Psoas muscle (tissue), 8 donors: ENCODE measurements around the gene PLB1. TPM values are rescaled to one million over a fixed set of nuclear protein-coding genes. Genes with fewer than 3 reads are reported as not detected.
A peak's percentile ranks its signal among the peaks of the same experiment; 100 is the strongest.

Experiments used
- ATAC-seq, 4 donors: fragments of 200-7000 bp; cut with Tn5 transposase; one replicate each; pipeline ENCODE4 v1.9.1; 2020; ENCODE audit warnings: moderate library complexity in 3 of 4, mild to moderate bottlenecking in 2 of 4
- DNase-seq, 2 donors: peaks; one replicate each; pipeline ENCODE4 v3.0.0-alpha.2; 2020
- H3K27ac ChIP-seq: fragments of 200-600 bp; one replicate; pipeline ENCODE4 v1.8.0; 2022
- H3K27me3 ChIP-seq, 3 donors: fragments of 200-600 bp in 1 of 3; one replicate each; pipeline versions ENCODE4 v1.6.1 to v1.8.0; 2013 to 2022; ENCODE audit warnings: low read length in 2 of 3, mild to moderate bottlenecking in 2 of 3, moderate library complexity in 1 of 3; ENCODE audit not compliant: insufficient read depth in 3 of 3
- H3K36me3 ChIP-seq, 2 donors: fragments of 200-600 bp in 1 of 2; one replicate each; pipeline versions ENCODE4 v1.6.1 to v1.8.0; 2013 to 2022; ENCODE audit warnings: low read depth in 1 of 2, mild to moderate bottlenecking in 1 of 2, moderate library complexity in 1 of 2; ENCODE audit not compliant: insufficient read depth in 1 of 2
- H3K4me1 ChIP-seq: fragments of 200-600 bp; one replicate; pipeline ENCODE4 v1.8.0; 2022
- H3K4me3 ChIP-seq: fragments of 200-600 bp; one replicate; pipeline ENCODE4 v1.8.0; 2022; ENCODE audit warnings: mild to moderate bottlenecking
- H3K9me3 ChIP-seq: fragments of 200-600 bp; one replicate; pipeline ENCODE4 v1.8.0; 2022
- WGBS, 3 donors: extraction: QIAGEN DNeasy Blood & Tissue Kit; methylation state at CpG; one replicate each; pipeline versions ENCODE4 v1.1.6 to v1.1.7; 2013; 5-methylcytosine and 5-hydroxymethylcytosine counted together
- intact Hi-C, 2 donors: fragments of 100-400 bp; cut with DNase I; formaldehyde crosslinking; loops; one replicate each; pipeline versions ENCODE4 v1.11.0 to v1.14.2; 2022
- polyA plus RNA-seq, 3 donors: library from polyadenylated mRNA; stranded (reverse); fragments of 200-250 nt; gene quantifications; one replicate each; pipeline ENCODE4 v1.2.3, GENCODE V29; 2013
- total RNA-seq, 4 donors: library from RNA; stranded (reverse); fragmentation: NEBNext Ultra II Directional in 2 of 4; extraction: Animal tissue kit (Norgen Biotek cat#: 25700) in 2 of 4; gene quantifications; one replicate each; pipeline versions ENCODE4 v1.2.1 to v1.2.4, GENCODE V29; 2021 to 2023
- TF ChIP-seq, protein P1 (sequence below): fragments of 200-600 bp; IDR thresholded peaks from one replicate; pipeline ENCODE4 v1.8.0; 2022; ENCODE audit warnings: antibody characterized with exemption
- donor health status: healthy with polysubstance abuse.
- donor health status: DM: no; HTN: no; CAD: no; lungs with moderate emphysema.
- donor health status: Bipolar disorder and iron deficiency.
- donor health status: healthy.
- donor health status: DM: yes; HTN: yes; CAD: no.
- donor health status: DM: no; HTN: no; CAD: no.
- donor health status: DM: no; HTN: no; CAD: no.
- donor health status: DM: yes; HTN: yes; CAD: no.

Gene PLB1
- total and polyA plus RNA-seq, 7 donors: 0.63 to 4.9 (median 1.7) TPM

DNA sequence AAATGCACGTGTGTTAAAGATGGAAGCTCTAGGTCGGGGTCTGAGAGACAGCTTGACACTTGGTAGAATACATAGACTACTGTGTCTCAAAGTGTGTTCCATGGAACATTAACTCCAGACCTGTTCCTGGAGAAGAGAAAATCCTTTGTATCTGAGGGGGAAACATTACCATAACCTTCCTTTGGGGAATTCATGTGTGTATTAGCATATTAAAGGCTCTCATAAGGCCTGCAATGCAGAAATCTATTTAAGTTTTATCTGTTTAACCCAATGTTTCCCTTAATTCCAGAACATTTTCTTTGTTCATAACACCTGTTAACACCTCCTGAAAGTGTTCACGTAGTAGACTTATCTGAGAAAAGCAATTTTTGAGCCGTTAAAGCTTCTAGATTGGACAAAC lies 99.5 kb downstream of the PLB1 start:
- DNase-seq (no peak), ATAC-seq (no peak)
- H3K27me3 ChIP-seq: no peaks in the 10 kb centered on the region
- H3K36me3 ChIP-seq: no peaks in the 10 kb centered on the region
- TF ChIP-seq, protein P1, sequence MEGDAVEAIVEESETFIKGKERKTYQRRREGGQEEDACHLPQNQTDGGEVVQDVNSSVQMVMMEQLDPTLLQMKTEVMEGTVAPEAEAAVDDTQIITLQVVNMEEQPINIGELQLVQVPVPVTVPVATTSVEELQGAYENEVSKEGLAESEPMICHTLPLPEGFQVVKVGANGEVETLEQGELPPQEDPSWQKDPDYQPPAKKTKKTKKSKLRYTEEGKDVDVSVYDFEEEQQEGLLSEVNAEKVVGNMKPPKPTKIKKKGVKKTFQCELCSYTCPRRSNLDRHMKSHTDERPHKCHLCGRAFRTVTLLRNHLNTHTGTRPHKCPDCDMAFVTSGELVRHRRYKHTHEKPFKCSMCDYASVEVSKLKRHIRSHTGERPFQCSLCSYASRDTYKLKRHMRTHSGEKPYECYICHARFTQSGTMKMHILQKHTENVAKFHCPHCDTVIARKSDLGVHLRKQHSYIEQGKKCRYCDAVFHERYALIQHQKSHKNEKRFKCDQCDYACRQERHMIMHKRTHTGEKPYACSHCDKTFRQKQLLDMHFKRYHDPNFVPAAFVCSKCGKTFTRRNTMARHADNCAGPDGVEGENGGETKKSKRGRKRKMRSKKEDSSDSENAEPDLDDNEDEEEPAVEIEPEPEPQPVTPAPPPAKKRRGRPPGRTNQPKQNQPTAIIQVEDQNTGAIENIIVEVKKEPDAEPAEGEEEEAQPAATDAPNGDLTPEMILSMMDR: no peak
- intact Hi-C loops: loop anchor here in 1 of 2 donors (10.0 kb wide), 1 partner anchor 119 kb away; no protein-coding TSS in a partner anchor
- no peaks in the 10 kb centered on the region for H3K9me3 ChIP-seq
- no peak overlapping the region for H3K4me3 ChIP-seq
- WGBS, 3 donors: 75 to 89% (median 81%) methylated on average over 4 of the region's 4 CpGs
- peaks cover 27% of the 10 kb centered on the region for H3K4me1 ChIP-seq
- H3K27ac ChIP-seq: peak overlapping the region; percentile 87

DNA sequence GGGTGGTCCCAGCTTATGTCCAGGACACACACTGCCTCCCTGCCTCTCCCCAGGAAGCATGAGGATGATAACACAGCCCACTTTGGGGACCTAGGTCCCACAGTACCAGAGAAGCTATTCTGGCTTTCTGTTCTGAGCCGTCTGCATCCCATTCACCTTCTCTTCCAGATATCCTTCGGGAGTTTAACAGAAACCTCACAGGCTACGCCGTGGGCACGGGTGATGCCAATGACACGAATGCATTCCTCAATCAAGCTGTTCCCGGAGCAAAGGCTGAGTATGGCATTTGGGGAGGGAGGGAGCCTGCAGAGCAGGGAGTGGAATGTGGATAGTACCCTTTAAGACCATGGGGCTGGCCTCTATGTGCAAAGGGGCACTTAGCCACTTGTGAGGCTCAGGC lies 102.6 kb downstream of the PLB1 start:
- Histone ChIP-seq H3K36me3 (no peaks in the 10 kb centered on the region), H3K4me1 (peaks cover 27% of the 10 kb centered on the region), H3K27ac (peak overlapping the region; percentile 87), H3K27me3 (no peaks in the 10 kb centered on the region), H3K9me3 (no peaks in the 10 kb centered on the region), H3K4me3 (no peak overlapping the region)
- DNase-seq (no peak), ATAC-seq (no peak)
- WGBS, 3 donors: 67 to 85% (median 80%) methylated on average over 7 of the region's 7 CpGs
- intact Hi-C loops: loop anchor here in 1 of 2 donors (10.0 kb wide), 1 partner anchor 116 kb away; no protein-coding TSS in a partner anchor
- TF ChIP-seq, protein P1: no peak

DNA sequence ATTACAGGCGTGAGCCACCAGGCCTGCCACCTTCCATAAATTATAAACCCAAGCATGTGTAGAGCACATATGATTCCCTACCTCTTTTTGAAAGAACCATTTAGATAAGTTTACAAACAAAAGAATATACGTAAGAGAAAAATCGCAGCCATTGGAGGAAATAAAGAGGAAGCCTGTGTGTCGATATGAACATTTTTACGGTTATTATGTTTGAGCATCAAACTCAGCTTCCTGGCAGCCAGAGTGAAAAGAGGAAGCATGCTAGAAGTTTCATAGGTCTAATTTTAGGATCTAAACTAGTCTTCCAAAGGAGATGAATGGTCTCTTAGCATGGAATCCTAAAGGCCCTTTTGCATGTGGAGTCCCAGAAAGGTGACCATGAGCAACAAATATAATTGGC lies 104.3 kb downstream of the PLB1 start:
- intact Hi-C loops: no loop called here
- peaks cover 12% of the 10 kb centered on the region for H3K4me1 ChIP-seq
- DNase-seq (no peak), ATAC-seq (no peak)
- TF ChIP-seq, protein P1: no peak
- no peak overlapping the region for H3K4me3 ChIP-seq
- H3K36me3 ChIP-seq: no peaks in the 10 kb centered on the region
- 91 to 98% (median 95%) methylated on average over 5 of the region's 5 CpGs for WGBS, 3 donors
- H3K27me3 ChIP-seq: no peaks in the 10 kb centered on the region
- H3K27ac ChIP-seq: no peak overlapping the region
- no peaks in the 10 kb centered on the region for H3K9me3 ChIP-seq

DNA sequence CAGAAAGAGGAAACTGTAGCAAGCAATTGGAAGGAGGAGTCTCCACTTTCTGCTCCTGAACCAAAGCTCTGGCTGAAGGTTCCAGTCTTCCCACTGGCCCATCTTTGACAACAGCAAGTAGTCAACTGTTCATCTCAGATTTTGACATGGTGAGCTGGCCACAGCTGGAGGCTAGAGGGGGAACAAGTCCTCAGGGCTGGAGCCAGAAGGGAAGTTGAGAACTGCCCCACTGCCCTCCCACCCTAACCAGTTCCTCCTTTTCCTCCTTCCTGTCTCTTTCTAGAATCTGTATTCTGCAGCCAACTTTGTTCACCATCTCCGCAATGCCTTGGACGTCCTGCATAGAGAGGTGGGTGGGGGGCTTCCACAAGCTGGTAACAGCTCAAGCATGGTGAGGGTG lies 105.8 kb downstream of the PLB1 start:
- ATAC-seq: no peak
- H3K4me1 ChIP-seq: peaks cover 3% of the 10 kb centered on the region
- no peak for DNase-seq
- no peaks in the 10 kb centered on the region for H3K27me3 ChIP-seq
- TF ChIP-seq, protein P1: no peak
- no peaks in the 10 kb centered on the region for H3K9me3 ChIP-seq
- intact Hi-C loops: no loop called here
- 88 to 95% (median 95%) methylated on average over 2 of the region's 2 CpGs for WGBS, 3 donors
- no peaks in the 10 kb centered on the region for H3K36me3 ChIP-seq
- peak overlapping the region; percentile 6 for H3K4me3 ChIP-seq
- no peak overlapping the region for H3K27ac ChIP-seq

DNA sequence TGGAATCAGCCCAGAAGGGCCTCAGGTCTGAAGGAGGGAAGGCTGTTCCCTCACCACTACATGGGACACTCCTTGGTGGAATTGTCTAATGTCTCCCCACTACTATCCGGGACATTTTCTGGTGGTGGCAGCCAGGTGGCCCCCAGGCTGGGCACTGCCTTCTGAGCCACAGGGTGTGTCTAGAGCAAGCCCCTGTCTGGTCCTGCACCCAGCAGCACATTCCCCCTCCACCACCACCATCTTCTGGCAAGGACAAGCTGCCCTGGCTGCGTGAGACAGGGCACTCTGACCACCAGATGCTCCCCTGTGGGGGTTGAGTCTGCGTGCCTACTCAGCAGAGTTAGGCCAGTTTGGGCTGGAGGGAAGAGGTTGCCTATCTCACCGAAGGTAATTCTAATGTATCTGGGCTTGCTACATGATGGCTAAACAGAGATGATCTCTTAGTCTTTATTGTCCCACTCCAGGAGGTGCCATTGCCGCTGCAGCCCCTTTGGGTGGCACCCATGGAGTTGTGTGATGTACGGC lies 106.3 kb downstream of the PLB1 start:
- H3K4me1 ChIP-seq: peaks cover 8% of the 10 kb centered on the region
- intact Hi-C loops: no loop called here
- no peaks in the 10 kb centered on the region for H3K27me3 ChIP-seq
- 78 to 91% (median 84%) methylated on average over 6 of the region's 6 CpGs for WGBS, 3 donors
- TF ChIP-seq, protein P1: no peak
- ATAC-seq (no peak), DNase-seq (peak in 1 of 2 donors; percentile 30)
- no peaks in the 10 kb centered on the region for H3K36me3 ChIP-seq
- H3K27ac ChIP-seq: peak overlapping the region; percentile 6
- no peaks in the 10 kb centered on the region for H3K9me3 ChIP-seq
- H3K4me3 ChIP-seq: peak overlapping the region; percentile 6
